Measurements from ENCODE around the gene MYBPC2. TPM values are rescaled to one million over a fixed set of nuclear protein-coding genes. Genes with fewer than 3 reads are reported as not detected.

Gene MYBPC2
- total RNA-seq, 1 experiment from 2014 or later = 0.18 TPM

DNA sequence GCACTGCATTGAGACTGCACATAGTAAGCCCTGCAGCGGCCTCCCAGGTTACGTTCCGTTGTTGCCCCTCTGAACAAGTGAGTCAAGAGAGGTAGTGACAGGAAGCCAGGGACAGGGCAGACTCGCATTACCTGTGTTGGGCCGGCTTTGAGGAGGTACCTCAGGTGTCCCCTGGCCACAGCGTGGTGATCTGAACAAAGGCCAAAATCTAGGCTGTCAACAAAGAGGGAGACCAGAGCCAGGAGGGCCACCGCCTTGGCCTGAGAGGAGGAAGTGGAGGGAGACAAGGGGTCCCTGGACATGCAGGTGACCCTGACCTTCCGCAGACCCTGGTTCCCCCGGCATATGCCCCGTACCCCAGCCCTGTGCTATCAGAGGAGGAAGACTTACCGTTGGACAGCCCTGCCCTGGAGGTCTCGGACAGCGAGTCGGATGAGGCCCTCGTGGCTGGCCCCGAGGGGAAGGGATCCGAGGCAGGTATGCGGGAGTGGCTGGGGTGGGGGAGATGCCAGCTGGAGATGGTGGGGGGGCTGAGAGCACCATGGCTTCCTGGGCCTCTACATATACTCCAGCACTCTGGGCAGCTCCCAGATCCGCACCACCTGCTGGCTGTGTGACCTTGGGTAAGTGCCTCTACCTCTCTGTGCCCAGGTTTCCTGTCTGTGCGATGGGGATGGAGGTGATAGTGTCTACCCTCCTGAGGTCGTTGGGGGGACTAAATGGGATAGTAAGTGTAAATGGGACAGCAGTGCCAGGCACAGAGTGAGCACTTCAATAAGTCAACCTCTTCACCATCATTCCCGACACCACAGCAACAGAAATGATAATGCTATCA is 9.2 kb upstream of the MYBPC2 start:
- H3K27me3 ChIP-seq (ENCODE audit: control insufficient read depth, insufficient read depth, low read length) = no peaks in the 10 kb centered on the region
- no peaks in the 10 kb centered on the region for H3K4me1 ChIP-seq (ENCODE audit: control insufficient read depth, insufficient read depth, low read length)
- no peaks in the 10 kb centered on the region for H3K36me3 ChIP-seq (ENCODE audit: control insufficient read depth, insufficient read depth, low read length)
- DNase-seq (ENCODE audit: low read depth, low spot score) (no peak), ATAC-seq (no peak)
- no peaks in the 10 kb centered on the region for H3K9me3 ChIP-seq (ENCODE audit: control insufficient read depth, insufficient read depth, low read depth, low read length)
- CTCF ChIA-PET = interaction anchor here (0.7 kb wide), 1 partner anchor 382 kb away, joined by 5 read pairs; no protein-coding TSS in a partner anchor
- in situ Hi-C loops (cut with HindIII; ENCODE audit: low pct_unique_long_range_greater_than_20kb, low sequenced_read_pairs) (no loop called here), intact Hi-C loops (cut with micrococcal nuclease; ENCODE audit: unreplicated experiment) (no loop called here)
- POLR2A ChIA-PET = no interaction called here
- no peak overlapping the region for H3K27ac ChIP-seq (ENCODE audit: low read length)
- BruUV-seq (replicated peaks) = no TSS peak
- no peak overlapping the region for H3K4me3 ChIP-seq (ENCODE audit: low read depth in 2 of 2, low read length in 2 of 2)
- TF ChIP-seq TCF7L2 (IDR thresholded peaks at IDR 0.05; ENCODE audit: low read depth, low read length) (no peak), SIN3A (IDR thresholded peaks at IDR 0.05; ENCODE audit: borderline replicate concordance, insufficient read depth, low read depth, low read length) (no peak), POLR2AphosphoS5 (IDR thresholded peaks at IDR 0.05; ENCODE audit: low read depth, low read length) (no peak), REST (IDR thresholded peaks at IDR 0.05; ENCODE audit: insufficient read depth in 1 of 2, low read depth in 2 of 2, low read length in 1 of 2) (no peak)
- TF ChIP-seq, protein P1, sequence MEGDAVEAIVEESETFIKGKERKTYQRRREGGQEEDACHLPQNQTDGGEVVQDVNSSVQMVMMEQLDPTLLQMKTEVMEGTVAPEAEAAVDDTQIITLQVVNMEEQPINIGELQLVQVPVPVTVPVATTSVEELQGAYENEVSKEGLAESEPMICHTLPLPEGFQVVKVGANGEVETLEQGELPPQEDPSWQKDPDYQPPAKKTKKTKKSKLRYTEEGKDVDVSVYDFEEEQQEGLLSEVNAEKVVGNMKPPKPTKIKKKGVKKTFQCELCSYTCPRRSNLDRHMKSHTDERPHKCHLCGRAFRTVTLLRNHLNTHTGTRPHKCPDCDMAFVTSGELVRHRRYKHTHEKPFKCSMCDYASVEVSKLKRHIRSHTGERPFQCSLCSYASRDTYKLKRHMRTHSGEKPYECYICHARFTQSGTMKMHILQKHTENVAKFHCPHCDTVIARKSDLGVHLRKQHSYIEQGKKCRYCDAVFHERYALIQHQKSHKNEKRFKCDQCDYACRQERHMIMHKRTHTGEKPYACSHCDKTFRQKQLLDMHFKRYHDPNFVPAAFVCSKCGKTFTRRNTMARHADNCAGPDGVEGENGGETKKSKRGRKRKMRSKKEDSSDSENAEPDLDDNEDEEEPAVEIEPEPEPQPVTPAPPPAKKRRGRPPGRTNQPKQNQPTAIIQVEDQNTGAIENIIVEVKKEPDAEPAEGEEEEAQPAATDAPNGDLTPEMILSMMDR (IDR thresholded peaks at IDR 0.05) = no peak

- H3K4me3 ChIP-seq (ENCODE audit: low read depth in 2 of 2, low read length in 2 of 2) = no peak overlapping the region
- TF ChIP-seq POLR2AphosphoS5 (IDR thresholded peaks at IDR 0.05; ENCODE audit: low read depth, low read length) = no peak
- TF ChIP-seq SIN3A (IDR thresholded peaks at IDR 0.05; ENCODE audit: borderline replicate concordance, insufficient read depth, low read depth, low read length) = no peak
- no peak for TF ChIP-seq TCF7L2 (IDR thresholded peaks at IDR 0.05; ENCODE audit: low read depth, low read length)
- TF ChIP-seq, protein P1 (IDR thresholded peaks at IDR 0.05) = no peak
- no peak for TF ChIP-seq REST (IDR thresholded peaks at IDR 0.05; ENCODE audit: insufficient read depth in 1 of 2, low read depth in 2 of 2, low read length in 1 of 2)
- H3K27me3 ChIP-seq (ENCODE audit: control insufficient read depth, insufficient read depth, low read length) = no peaks in the 10 kb centered on the region
- ATAC-seq (no peak), DNase-seq (ENCODE audit: low read depth, low spot score) (no peak)
- no peaks in the 10 kb centered on the region for H3K4me1 ChIP-seq (ENCODE audit: control insufficient read depth, insufficient read depth, low read length)
- H3K36me3 ChIP-seq (ENCODE audit: control insufficient read depth, insufficient read depth, low read length) = no peaks in the 10 kb centered on the region
- in situ Hi-C loops (cut with HindIII; ENCODE audit: low pct_unique_long_range_greater_than_20kb, low sequenced_read_pairs) (no loop called here), intact Hi-C loops (cut with micrococcal nuclease; ENCODE audit: unreplicated experiment) (no loop called here)
- BruUV-seq (replicated peaks) = no TSS peak
- CTCF ChIA-PET = no interaction called here
- H3K9me3 ChIP-seq (ENCODE audit: control insufficient read depth, insufficient read depth, low read depth, low read length) = no peaks in the 10 kb centered on the region
- no peak overlapping the region for H3K27ac ChIP-seq (ENCODE audit: low read length)
- POLR2A ChIA-PET = no interaction called here
These were observed 7.1 kb upstream of the MYBPC2 start for GRCh38 chr19:50425581-50425980.
